ENCODE results near the gene ZBTB7B. TPM values are rescaled to one million over a fixed set of nuclear protein-coding genes. Genes with fewer than 3 reads are reported as not detected.
A peak's percentile ranks its signal among the peaks of the same experiment; 100 is the strongest.

ZBTB7B gene
- total RNA-seq, 1 donor from 2014 or later = 8.1 TPM

DNA sequence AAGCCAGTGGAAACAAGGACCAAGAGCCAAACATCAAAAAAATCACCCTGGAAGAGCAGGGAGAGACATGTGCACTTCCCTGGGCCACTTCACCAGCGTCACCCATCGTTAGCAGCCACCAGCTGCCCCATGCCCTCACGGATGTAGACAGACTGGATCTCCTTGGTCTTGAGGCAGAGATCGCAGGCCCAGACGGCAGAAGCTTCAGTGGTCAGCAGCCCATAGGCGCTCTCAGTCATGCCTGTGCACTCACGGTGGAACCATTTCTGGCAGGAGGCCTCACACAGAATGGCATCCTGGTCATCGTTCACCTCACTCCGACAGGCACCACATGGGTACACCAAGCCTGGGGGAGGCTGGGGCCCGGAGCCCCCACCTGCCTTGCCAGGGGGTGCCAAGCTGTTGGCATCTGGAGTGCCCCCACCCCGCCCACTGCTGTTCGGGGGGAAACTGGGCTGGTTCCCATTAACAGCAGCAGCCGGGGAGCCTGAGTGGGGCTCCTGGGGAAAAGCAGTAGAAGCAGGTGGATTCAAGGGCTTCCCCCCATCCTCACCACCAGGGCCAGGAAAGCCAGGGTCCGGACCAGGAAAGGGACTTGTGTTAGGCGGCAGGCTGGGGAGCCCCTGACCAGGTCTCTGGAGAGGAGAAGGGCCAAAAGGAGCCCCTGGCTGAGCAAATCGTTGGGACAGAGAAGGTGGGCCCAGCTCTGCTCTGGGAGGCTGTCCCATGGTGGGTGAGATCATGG is 43.7 kb upstream of the ZBTB7B start:
- DNase-seq = no peak
- H3K9me3 Mint-ChIP-seq (ENCODE audit: unreplicated experiment) = peaks cover 8% of the 10 kb centered on the region
- peaks cover 41% of the 10 kb centered on the region for H3K4me1 Mint-ChIP-seq (ENCODE audit: low read depth, unreplicated experiment)
- TF ChIP-seq, protein P1, sequence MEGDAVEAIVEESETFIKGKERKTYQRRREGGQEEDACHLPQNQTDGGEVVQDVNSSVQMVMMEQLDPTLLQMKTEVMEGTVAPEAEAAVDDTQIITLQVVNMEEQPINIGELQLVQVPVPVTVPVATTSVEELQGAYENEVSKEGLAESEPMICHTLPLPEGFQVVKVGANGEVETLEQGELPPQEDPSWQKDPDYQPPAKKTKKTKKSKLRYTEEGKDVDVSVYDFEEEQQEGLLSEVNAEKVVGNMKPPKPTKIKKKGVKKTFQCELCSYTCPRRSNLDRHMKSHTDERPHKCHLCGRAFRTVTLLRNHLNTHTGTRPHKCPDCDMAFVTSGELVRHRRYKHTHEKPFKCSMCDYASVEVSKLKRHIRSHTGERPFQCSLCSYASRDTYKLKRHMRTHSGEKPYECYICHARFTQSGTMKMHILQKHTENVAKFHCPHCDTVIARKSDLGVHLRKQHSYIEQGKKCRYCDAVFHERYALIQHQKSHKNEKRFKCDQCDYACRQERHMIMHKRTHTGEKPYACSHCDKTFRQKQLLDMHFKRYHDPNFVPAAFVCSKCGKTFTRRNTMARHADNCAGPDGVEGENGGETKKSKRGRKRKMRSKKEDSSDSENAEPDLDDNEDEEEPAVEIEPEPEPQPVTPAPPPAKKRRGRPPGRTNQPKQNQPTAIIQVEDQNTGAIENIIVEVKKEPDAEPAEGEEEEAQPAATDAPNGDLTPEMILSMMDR (IDR thresholded peaks at IDR 0.05; ENCODE audit: partially characterized antibody, unreplicated experiment) = no peak
- H3K4me3 Mint-ChIP-seq (ENCODE audit: unreplicated experiment) = no peak overlapping the region
- peaks cover 3% of the 10 kb centered on the region for H3K27me3 Mint-ChIP-seq (ENCODE audit: unreplicated experiment)
- H3K36me3 Mint-ChIP-seq (ENCODE audit: unreplicated experiment) = no peaks in the 10 kb centered on the region
- H3K27ac Mint-ChIP-seq (ENCODE audit: unreplicated experiment) = no peak overlapping the region

DNA sequence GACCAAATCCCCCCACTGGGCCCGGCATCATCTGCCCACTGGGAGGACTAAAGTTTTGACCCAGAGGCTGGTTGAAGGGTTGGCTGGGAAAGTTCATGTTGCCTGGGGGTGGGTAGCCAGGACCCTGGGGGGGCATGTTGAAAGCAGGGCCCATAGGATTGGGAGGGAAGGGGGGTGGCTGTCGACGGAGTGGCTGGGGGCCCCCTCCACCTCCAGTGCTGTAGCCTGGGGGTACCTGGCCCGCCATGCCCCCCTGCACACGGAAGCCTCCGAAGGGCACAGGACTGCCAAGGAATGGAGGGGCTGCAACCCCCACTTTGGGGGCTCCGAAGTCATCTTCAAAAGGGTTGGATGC is 43.2 kb upstream of the ZBTB7B start:
- Mint-ChIP-seq H3K9me3 (ENCODE audit: unreplicated experiment) (peaks cover 8% of the 10 kb centered on the region), H3K4me1 (ENCODE audit: low read depth, unreplicated experiment) (peaks cover 37% of the 10 kb centered on the region), H3K27me3 (ENCODE audit: unreplicated experiment) (peaks cover 2% of the 10 kb centered on the region), H3K27ac (ENCODE audit: unreplicated experiment) (no peak overlapping the region), H3K36me3 (ENCODE audit: unreplicated experiment) (no peaks in the 10 kb centered on the region), H3K4me3 (ENCODE audit: unreplicated experiment) (no peak overlapping the region)
- DNase-seq = no peak
- TF ChIP-seq, protein P1 (IDR thresholded peaks at IDR 0.05; ENCODE audit: partially characterized antibody, unreplicated experiment) = no peak

DNA sequence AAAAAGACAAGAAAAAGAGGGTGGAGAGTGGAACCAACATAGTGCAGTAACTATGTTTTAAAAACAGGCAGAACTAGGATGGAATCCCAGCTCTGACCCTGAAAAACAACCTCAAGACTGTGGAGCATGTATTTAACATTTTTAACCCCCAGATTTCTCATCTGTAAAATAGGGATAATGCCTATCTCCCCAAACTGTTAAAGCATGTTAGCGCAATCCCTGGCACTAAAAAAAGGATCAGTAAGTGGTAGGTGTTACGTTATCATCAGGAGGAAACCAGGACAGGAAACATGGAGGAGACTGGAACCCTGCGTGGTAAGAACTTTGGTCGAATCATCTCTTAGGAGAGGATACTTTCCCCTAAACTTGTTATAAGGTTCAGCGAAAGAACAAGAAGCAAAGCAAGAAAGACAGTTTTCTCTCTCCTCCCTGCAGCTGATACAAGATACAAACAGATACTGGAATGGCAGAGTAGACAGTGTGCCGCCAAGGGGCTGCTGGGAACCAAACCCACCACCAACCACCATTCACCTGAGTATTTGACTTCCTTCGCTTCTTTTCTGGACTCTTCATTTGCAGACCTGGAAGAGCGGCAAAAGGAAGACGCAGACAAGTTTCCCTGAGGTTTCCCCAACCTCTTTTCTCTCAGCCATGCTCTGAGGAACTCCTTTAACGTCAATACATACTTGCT is 42.0 kb upstream of the ZBTB7B start:
- no peak for DNase-seq
- Mint-ChIP-seq H3K4me1 (ENCODE audit: low read depth, unreplicated experiment) (peaks cover 25% of the 10 kb centered on the region), H3K9me3 (ENCODE audit: unreplicated experiment) (peaks cover 10% of the 10 kb centered on the region), H3K27ac (ENCODE audit: unreplicated experiment) (peak overlapping the region; percentile 92), H3K36me3 (ENCODE audit: unreplicated experiment) (no peaks in the 10 kb centered on the region), H3K27me3 (ENCODE audit: unreplicated experiment) (peaks cover 2% of the 10 kb centered on the region), H3K4me3 (ENCODE audit: unreplicated experiment) (peak overlapping the region; percentile 95)
- TF ChIP-seq, protein P1 (IDR thresholded peaks at IDR 0.05; ENCODE audit: partially characterized antibody, unreplicated experiment) = no peak

DNA sequence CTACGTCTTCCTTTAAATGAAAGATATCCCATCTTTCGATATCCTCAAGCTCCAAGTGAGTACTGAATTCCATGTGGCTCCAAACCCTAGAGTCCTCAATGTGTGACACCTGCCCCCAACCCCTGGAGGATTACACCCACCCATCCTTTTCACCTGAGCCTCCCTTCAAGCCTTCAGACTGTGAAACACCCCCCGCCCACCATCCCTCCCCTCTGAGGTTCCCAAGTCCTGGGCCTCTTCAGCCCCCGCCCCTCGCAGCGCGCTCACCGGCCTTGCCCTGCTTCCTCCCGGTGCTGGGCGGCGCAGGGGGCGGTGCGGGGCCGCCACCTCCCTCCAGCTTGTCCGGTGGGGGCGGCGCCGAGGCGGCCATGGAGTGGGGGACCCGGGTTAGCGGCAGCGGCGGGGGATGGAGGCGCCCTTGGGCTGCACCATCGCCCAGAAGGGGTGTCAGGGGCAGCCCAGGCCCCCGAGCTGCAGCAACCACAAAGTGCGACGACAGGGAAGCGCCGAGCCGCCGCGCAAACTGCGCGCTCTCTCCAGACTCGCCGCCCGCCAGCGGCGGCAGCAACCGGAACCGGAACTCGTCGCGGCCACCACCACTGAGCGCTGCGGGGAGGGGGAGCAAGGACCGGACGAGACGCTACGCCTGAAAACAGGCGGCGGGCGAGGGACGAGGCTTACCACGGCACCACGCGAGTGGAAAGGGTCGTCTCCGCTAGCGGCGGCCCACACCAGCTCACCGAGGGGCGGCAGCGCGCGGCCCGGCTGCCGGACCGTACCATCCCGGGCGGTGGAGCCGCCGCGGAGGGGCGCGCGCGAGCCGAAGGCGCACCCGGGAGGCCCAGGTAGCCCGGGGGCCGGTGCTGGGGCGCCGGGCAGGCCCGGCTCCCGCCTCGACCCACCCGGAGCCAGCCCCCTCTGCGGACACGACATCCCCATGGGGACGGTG is 41.1 kb upstream of the ZBTB7B start, which contains the start of gene PYGO2:
TSS of gene PYGO2 (minus strand) at position 576 of the 949 bp plus-strand sequence. CDS start at position 370, 206 bp downstream.
- Mint-ChIP-seq H3K4me1 (ENCODE audit: low read depth, unreplicated experiment) (peaks cover 17% of the 10 kb centered on the region), H3K27ac (ENCODE audit: unreplicated experiment) (peak within 1 kb of the TSS; percentile 92), H3K4me3 (ENCODE audit: unreplicated experiment) (peak within 1 kb of the TSS; percentile 95), H3K27me3 (ENCODE audit: unreplicated experiment) (no peaks in the 10 kb centered on the region), H3K36me3 (ENCODE audit: unreplicated experiment) (no peaks in the 10 kb centered on the region), H3K9me3 (ENCODE audit: unreplicated experiment) (peaks cover 5% of the 10 kb centered on the region)
- TF ChIP-seq, protein P1 (IDR thresholded peaks at IDR 0.05; ENCODE audit: partially characterized antibody, unreplicated experiment) = peak; percentile 46
- DNase-seq = peak; percentile 88

Measured in glutamatergic neuron (in vitro differentiated cells).